IMR-90 (cell line): Measurements from ENCODE around the gene TMTC2. TPM values are rescaled to one million over a fixed set of nuclear protein-coding genes. Genes with fewer than 3 reads are reported as not detected.

ENCODE experiments used
- ATAC-seq: fragments of 200-7000 bp; cut with Tn5 transposase; 2 replicates; pipeline ENCODE4 v1.9.1; 2020; ENCODE audit warnings: low read depth, mild to moderate bottlenecking, moderate library complexity
- BruUV-seq: library from RNA; stranded (reverse); fragments of 400-500 nt; replicated peaks from 2 replicates; lab custom pipeline; 2021; lab: Mats Ljungman, UMichigan
- CTCF ChIA-PET: fragments of 300-600 bp; formaldehyde crosslinking; extraction: SDS; loops from one replicate; lab custom pipeline; 2021; ENCODE audit warnings: antibody characterized with exemption; lab: Yijun Ruan, JAX
- POLR2A ChIA-PET: fragments of 300-600 bp; sonication (Branson Sonifier 250); formaldehyde crosslinking; loops from one replicate; lab custom pipeline; 2022; ENCODE audit warnings: antibody characterized with exemption; ENCODE audit not compliant: unreplicated experiment; lab: Charles Lee
- DNase-seq: peaks from one replicate; pipeline ENCODE4 v3.0.0; 2013
- H2AFZ ChIP-seq: replicated peaks from 2 replicates; pipeline ENCODE3; 2013; ENCODE audit warnings: low read length, mild to moderate bottlenecking; ENCODE audit not compliant: poor library complexity
- H2AK5ac ChIP-seq: 2 replicates; pipeline ENCODE4 v1.6.1; 2013; ENCODE audit warnings: low read depth, low read length, inconsistent platforms
- H2AK9ac ChIP-seq: replicated peaks from 2 replicates; pipeline ENCODE3; 2013; ENCODE audit warnings: mild to moderate bottlenecking, low read depth, low read length, moderate library complexity; ENCODE audit not compliant: poor library complexity
- H2BK120ac ChIP-seq: 2 replicates; pipeline ENCODE4 v1.6.1; 2013; ENCODE audit warnings: low read depth, low read length, inconsistent platforms
- H2BK15ac ChIP-seq: 3 replicates; pipeline ENCODE4 v1.6.1; 2013; ENCODE audit warnings: low read depth, low read length, inconsistent platforms
- H2BK20ac ChIP-seq: 2 replicates; pipeline ENCODE4 v1.6.1; 2013; ENCODE audit warnings: low read depth, mild to moderate bottlenecking, inconsistent platforms, low read length, moderate library complexity
- H2BK5ac ChIP-seq: 2 replicates; pipeline ENCODE4 v1.6.1; 2013; ENCODE audit warnings: mild to moderate bottlenecking, low read depth, low read length, inconsistent platforms; ENCODE audit not compliant: poor library complexity, severe bottlenecking
- H3K14ac ChIP-seq: replicated peaks from 2 replicates; pipeline ENCODE4 v1.6.1; 2013; ENCODE audit warnings: low read depth, low read length, inconsistent platforms
- H3K18ac ChIP-seq: 2 replicates; pipeline ENCODE4 v1.6.1; 2013; ENCODE audit warnings: low read depth, low read length, control low read depth
- H3K23ac ChIP-seq: 2 replicates; pipeline ENCODE4 v1.6.1; 2013; ENCODE audit warnings: low read depth, low read length, inconsistent platforms
- H3K27ac ChIP-seq: 2 replicates; pipeline ENCODE4 v1.5.1; 2013; ENCODE audit warnings: mild to moderate bottlenecking, control low read depth, low read length; ENCODE audit not compliant: insufficient read depth
- H3K27me3 ChIP-seq: 2 replicates; pipeline ENCODE4 v1.6.1; 2013; ENCODE audit warnings: low read length; ENCODE audit not compliant: control insufficient read depth, insufficient read depth
- H3K36me3 ChIP-seq: 2 replicates; pipeline ENCODE4 v1.6.1; 2013; ENCODE audit warnings: low read length, mixed read lengths; ENCODE audit not compliant: control insufficient read depth, insufficient read depth
- H3K4ac ChIP-seq: 2 replicates; pipeline ENCODE4 v1.6.1; 2013; ENCODE audit warnings: low read depth, low read length, inconsistent platforms
- H3K4me1 ChIP-seq: 2 replicates; pipeline ENCODE4 v1.6.1; 2013; ENCODE audit warnings: low read length, mixed read lengths; ENCODE audit not compliant: control insufficient read depth, insufficient read depth
- H3K4me2 ChIP-seq: 2 replicates; pipeline ENCODE4 v1.6.1; 2013; ENCODE audit warnings: low read depth, mild to moderate bottlenecking, control low read depth, low read length, moderate library complexity
- H3K4me3 ChIP-seq: 2 replicates; pipeline ENCODE4 v1.5.1; 2013; ENCODE audit warnings: low read depth, mild to moderate bottlenecking, control low read depth, low read length, moderate library complexity; ENCODE audit not compliant: insufficient read depth
- H3K56ac ChIP-seq: 2 replicates; pipeline ENCODE4 v1.6.1; 2013; ENCODE audit warnings: low read length, inconsistent platforms; ENCODE audit not compliant: insufficient read depth; ENCODE audit errors: extremely low read depth
- H3K79me1 ChIP-seq, 2 experiments: 2 replicates each; pipeline ENCODE4 v1.6.1; 2013; ENCODE audit warnings: low read length in 2 of 2, inconsistent platforms in 1 of 2, low read depth in 1 of 2
- H3K9ac ChIP-seq: 2 replicates; pipeline ENCODE4 v1.6.1; 2013; ENCODE audit warnings: low read depth, low read length, control low read depth
- H3K9me1 ChIP-seq: 2 replicates; pipeline ENCODE4 v1.6.1; 2013; ENCODE audit warnings: low read length, inconsistent platforms; ENCODE audit not compliant: insufficient read depth
- H3K9me3 ChIP-seq: 2 replicates; pipeline ENCODE4 v1.6.1; 2013; ENCODE audit warnings: low read length; ENCODE audit not compliant: control insufficient read depth, insufficient read depth
- H4K20me1 ChIP-seq: 2 replicates; pipeline ENCODE4 v1.6.1; 2013; ENCODE audit warnings: low read length, inconsistent platforms; ENCODE audit not compliant: insufficient read depth
- H4K5ac ChIP-seq: 2 replicates; pipeline ENCODE4 v1.6.1; 2013; ENCODE audit warnings: mild to moderate bottlenecking, low read depth, low read length, control low read depth
- H4K8ac ChIP-seq, 2 experiments: 2 replicates each; pipeline ENCODE4 v1.6.1; 2013; ENCODE audit warnings: low read depth in 2 of 2, low read length in 2 of 2, control low read depth in 1 of 2, inconsistent platforms in 1 of 2
- H4K91ac ChIP-seq: 2 replicates; pipeline ENCODE4 v1.6.1; 2013; ENCODE audit warnings: low read depth, low read length, inconsistent platforms; ENCODE audit not compliant: insufficient read depth
- BHLHE40 ChIP-seq: fragments of 150-350 bp; IDR thresholded peaks from 2 replicates; pipeline ENCODE4 v1.6.1; 2016; ENCODE audit warnings: mild to moderate bottlenecking, low read depth, low read length
- CEBPB ChIP-seq: IDR thresholded peaks from 2 replicates; pipeline ENCODE4 v1.6.1; 2012; ENCODE audit warnings: low read depth, low read length, improper control_type of control experiment
- CHD1 ChIP-seq: IDR thresholded peaks from 2 replicates; pipeline ENCODE4 v1.6.1; 2012; ENCODE audit warnings: low read depth, low read length, improper control_type of control experiment
- FOS ChIP-seq: fragments of 150-350 bp; IDR thresholded peaks from 2 replicates; pipeline ENCODE4 v1.6.1; 2016; ENCODE audit warnings: low read depth, low read length
- MAFK ChIP-seq: IDR thresholded peaks from 2 replicates; pipeline ENCODE4 v1.6.1; 2012; ENCODE audit warnings: low read depth, low read length, improper control_type of control experiment
- MAZ ChIP-seq: IDR thresholded peaks from 2 replicates; pipeline ENCODE4 v1.6.1; 2012; ENCODE audit warnings: low read depth, mild to moderate bottlenecking, low read length, improper control_type of control experiment, moderate library complexity, borderline replicate concordance
- MXI1 ChIP-seq: IDR thresholded peaks from 2 replicates; pipeline ENCODE4 v1.6.1; 2012; ENCODE audit warnings: low read depth, mild to moderate bottlenecking, low read length, moderate library complexity, borderline replicate concordance
- NFE2L2 ChIP-seq: fragments of 150-350 bp; IDR thresholded peaks from 2 replicates; pipeline ENCODE4 v1.6.1; 2016; ENCODE audit warnings: low read depth, mild to moderate bottlenecking, low read length
- POLR2A ChIP-seq: IDR thresholded peaks from 2 replicates; pipeline ENCODE4 v1.6.1; 2012; ENCODE audit warnings: mild to moderate bottlenecking, low read depth, low read length
- RAD21 ChIP-seq: IDR thresholded peaks from 2 replicates; pipeline ENCODE4 v1.6.1; 2012; ENCODE audit warnings: low read length, improper control_type of control experiment
- RCOR1 ChIP-seq: IDR thresholded peaks from 2 replicates; pipeline ENCODE4 v1.6.1; 2012; ENCODE audit warnings: mild to moderate bottlenecking, low read length, improper control_type of control experiment; ENCODE audit not compliant: insufficient replicate concordance
- RFX5 ChIP-seq: IDR thresholded peaks from 2 replicates; pipeline ENCODE4 v1.8.0; 2012; ENCODE audit warnings: low read depth, mild to moderate bottlenecking, low read length, moderate library complexity
- SMC3 ChIP-seq: fragments of 150-350 bp; IDR thresholded peaks from 2 replicates; pipeline ENCODE4 v1.6.1; 2016; ENCODE audit warnings: low read depth, mild to moderate bottlenecking, antibody characterized with exemption, low read length, moderate library complexity
- WGBS, 2 experiments: methylation state at CpG; one replicate each; pipeline versions ENCODE4 v1.1.5 to v1.1.7; 2013; ENCODE audit warnings: missing lambda C conversion rate in 2 of 2; ENCODE audit not compliant: insufficient read length in 1 of 2; ENCODE audit errors: extremely low coverage in 2 of 2; 5-methylcytosine and 5-hydroxymethylcytosine counted together
- dilution Hi-C: fragments of 300-500 bp; cut with HindIII; formaldehyde crosslinking; loops from one replicate; pipeline ENCODE4 v1.14.3; 2018; ENCODE audit warnings: low sequenced_read_pairs; ENCODE audit not compliant: unreplicated experiment
- in situ Hi-C: fragments of 300-500 bp; cut with MboI; formaldehyde crosslinking; loops from 3 replicates; pipeline ENCODE4 v1.14.3; 2019; ENCODE audit warnings: low sequenced_read_pairs, inconsistent platforms, mixed read lengths
- intact Hi-C: fragments of 100-400 bp; cut with micrococcal nuclease; formaldehyde crosslinking; loops from 2 replicates; pipeline ENCODE4 v1.10.0; 2022
- polyA plus RNA-seq, 3 experiments: library from polyadenylated mRNA; depleted of rRNA; stranded (reverse); fragments of >200 nt; gene quantifications; 2 replicates each; pipeline ENCODE4 v1.2.3, GENCODE V29; 2012; ENCODE audit warnings: low replicate concordance in 1 of 3
- total RNA-seq: library from RNA; depleted of rRNA; stranded (reverse); fragments of >200 nt; gene quantifications from 2 replicates; pipeline ENCODE4 v1.2.3, GENCODE V29; 2012
- TF ChIP-seq, protein P1 (sequence below): fragments of 150-350 bp; IDR thresholded peaks from 2 replicates; pipeline ENCODE4 v1.6.1; 2016; ENCODE audit warnings: low read depth, mild to moderate bottlenecking, low read length, moderate library complexity, borderline replicate concordance
- TF ChIP-seq, protein P2 (sequence below): fragments of 150-350 bp; IDR thresholded peaks from 2 replicates; pipeline ENCODE4 v1.6.1; 2017; ENCODE audit warnings: mild to moderate bottlenecking, antibody characterized with exemption, low read length, low read depth

TMTC2 gene
- total and polyA plus RNA-seq, 2 of the 4 experiments (the other 2 are of a cell fraction): 0.56 to 1.4 TPM

DNA sequence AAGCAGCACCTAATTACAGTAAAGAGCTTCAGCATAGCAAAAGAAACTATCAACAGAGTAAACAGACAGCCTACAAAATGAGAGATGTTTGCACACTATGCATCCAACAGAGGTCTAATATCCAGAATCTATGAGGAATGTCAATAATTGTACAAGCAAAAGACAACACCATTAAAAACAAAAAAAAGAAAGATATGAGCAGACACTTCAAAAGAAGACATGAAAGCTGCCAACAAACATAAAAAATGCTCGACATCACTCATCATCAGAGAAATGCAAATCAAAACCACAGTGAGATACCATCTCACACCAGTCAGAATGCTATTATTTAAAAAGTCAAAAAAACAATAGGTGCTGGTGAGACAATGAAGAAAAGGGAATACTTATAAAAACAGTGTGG, 273.1 kb downstream of the TMTC2 start:
- Histone ChIP-seq H4K91ac (no peak overlapping the region), H2AK9ac (no peak overlapping the region), H3K9ac (no peak overlapping the region), H4K20me1 (no peaks in the 10 kb centered on the region), H3K27me3 (no peaks in the 10 kb centered on the region), H2BK15ac (no peak overlapping the region), H3K36me3 (no peaks in the 10 kb centered on the region), H2AFZ (no peak overlapping the region), H3K14ac (no peak overlapping the region), H3K4me2 (no peak overlapping the region), H3K18ac (no peak overlapping the region), H3K56ac (no peak overlapping the region), H3K23ac (no peak overlapping the region), H3K4ac (no peak overlapping the region), H2BK20ac (no peak overlapping the region), H4K8ac (no peak overlapping the region), H2BK5ac (no peak overlapping the region), H3K27ac (no peak overlapping the region), H2BK120ac (no peak overlapping the region), H3K79me1 (no peaks in the 10 kb centered on the region), H3K9me3 (no peaks in the 10 kb centered on the region), H4K5ac (no peak overlapping the region), H3K9me1 (no peaks in the 10 kb centered on the region), H3K4me1 (no peaks in the 10 kb centered on the region), H3K4me3 (no peak overlapping the region), H2AK5ac (no peak overlapping the region)
- in situ Hi-C loops (no loop called here), dilution Hi-C loops (no loop called here), intact Hi-C loops (no loop called here)
- DNase-seq (no peak), ATAC-seq (no peak)
- no CpG with 5 or more reads among the region's 1 CpG for WGBS, 2 experiments
- POLR2A ChIA-PET: no interaction called here
- no peak for TF ChIP-seq CEBPB
- TF ChIP-seq CHD1: no peak
- no peak for TF ChIP-seq RFX5
- TF ChIP-seq MAZ: no peak
- no peak for TF ChIP-seq RAD21
- TF ChIP-seq, protein P1, sequence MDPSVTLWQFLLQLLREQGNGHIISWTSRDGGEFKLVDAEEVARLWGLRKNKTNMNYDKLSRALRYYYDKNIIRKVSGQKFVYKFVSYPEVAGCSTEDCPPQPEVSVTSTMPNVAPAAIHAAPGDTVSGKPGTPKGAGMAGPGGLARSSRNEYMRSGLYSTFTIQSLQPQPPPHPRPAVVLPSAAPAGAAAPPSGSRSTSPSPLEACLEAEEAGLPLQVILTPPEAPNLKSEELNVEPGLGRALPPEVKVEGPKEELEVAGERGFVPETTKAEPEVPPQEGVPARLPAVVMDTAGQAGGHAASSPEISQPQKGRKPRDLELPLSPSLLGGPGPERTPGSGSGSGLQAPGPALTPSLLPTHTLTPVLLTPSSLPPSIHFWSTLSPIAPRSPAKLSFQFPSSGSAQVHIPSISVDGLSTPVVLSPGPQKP: no peak
- TF ChIP-seq POLR2A: no peak
- TF ChIP-seq, protein P2, sequence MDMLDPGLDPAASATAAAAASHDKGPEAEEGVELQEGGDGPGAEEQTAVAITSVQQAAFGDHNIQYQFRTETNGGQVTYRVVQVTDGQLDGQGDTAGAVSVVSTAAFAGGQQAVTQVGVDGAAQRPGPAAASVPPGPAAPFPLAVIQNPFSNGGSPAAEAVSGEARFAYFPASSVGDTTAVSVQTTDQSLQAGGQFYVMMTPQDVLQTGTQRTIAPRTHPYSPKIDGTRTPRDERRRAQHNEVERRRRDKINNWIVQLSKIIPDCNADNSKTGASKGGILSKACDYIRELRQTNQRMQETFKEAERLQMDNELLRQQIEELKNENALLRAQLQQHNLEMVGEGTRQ: no peak
- no peak for TF ChIP-seq MAFK
- no peak for TF ChIP-seq BHLHE40
- no peak for TF ChIP-seq MXI1
- TF ChIP-seq SMC3: no peak
- TF ChIP-seq RCOR1: no peak
- TF ChIP-seq NFE2L2: no peak
- TF ChIP-seq FOS: no peak
- no TSS peak for BruUV-seq
- CTCF ChIA-PET: no interaction called here
